Mesenchymal stem cell (in vitro differentiated cells and primary cell): Measurements from ENCODE around the gene SLC6A18.
"Not testable (repeated sequence)": the region's sequence is repeated elsewhere in the genome, so short reads cannot be mapped to it uniquely, and the experiment has no call there.

Experiments used
- DNase-seq: peaks from one replicate; pipeline ENCODE4 v3.0.0-alpha.2; 2013
- H2AFZ ChIP-seq: one replicate; pipeline ENCODE4 v1.6.1; 2013; ENCODE audit warnings: low read depth, mild to moderate bottlenecking, control low read depth, inconsistent platforms, low read length, moderate library complexity
- H2AK5ac ChIP-seq: 2 replicates; pipeline ENCODE4 v1.6.1; 2013; ENCODE audit warnings: low read length, moderate library complexity, mild to moderate bottlenecking, inconsistent platforms; ENCODE audit not compliant: severe bottlenecking
- H2BK120ac ChIP-seq: one replicate; pipeline ENCODE4 v1.6.1; 2013; ENCODE audit warnings: low read depth, mild to moderate bottlenecking, inconsistent platforms, low read length, moderate library complexity
- H2BK12ac ChIP-seq, 2 experiments: one replicate each; pipeline ENCODE4 v1.6.1; 2013; ENCODE audit warnings: inconsistent platforms in 2 of 2, low read length in 2 of 2, mild to moderate bottlenecking in 2 of 2, moderate library complexity in 2 of 2, control low read depth in 1 of 2
- H2BK15ac ChIP-seq: one replicate; pipeline ENCODE4 v1.6.1; 2013; ENCODE audit warnings: mild to moderate bottlenecking, low read depth, inconsistent platforms; ENCODE audit not compliant: poor library complexity, severe bottlenecking
- H2BK5ac ChIP-seq: 2 replicates; pipeline ENCODE4 v1.6.1; 2013; ENCODE audit warnings: low read depth, mild to moderate bottlenecking, low read length, control low read depth, inconsistent platforms; ENCODE audit not compliant: poor library complexity, severe bottlenecking
- H3K14ac ChIP-seq, 2 experiments: one replicate each; pipeline ENCODE4 v1.6.1; 2013; ENCODE audit warnings: inconsistent platforms in 2 of 2, low read length in 2 of 2, control low read depth in 1 of 2, mild to moderate bottlenecking in 1 of 2, moderate library complexity in 1 of 2
- H3K18ac ChIP-seq, 2 experiments: one replicate each; pipeline ENCODE4 v1.6.1; 2013; ENCODE audit warnings: inconsistent platforms in 2 of 2, low read length in 2 of 2, control low read depth in 1 of 2, low read depth in 1 of 2, mild to moderate bottlenecking in 1 of 2
- H3K23ac ChIP-seq, 2 experiments: one replicate each; pipeline ENCODE4 v1.6.1; 2013; ENCODE audit warnings: inconsistent platforms in 2 of 2, low read length in 2 of 2, mild to moderate bottlenecking in 2 of 2, moderate library complexity in 2 of 2, control low read depth in 1 of 2
- H3K27ac ChIP-seq: 2 replicates; pipeline ENCODE4 v1.5.1; 2013; ENCODE audit warnings: mild to moderate bottlenecking, moderate library complexity, low read length, control low read depth, inconsistent platforms; ENCODE audit not compliant: poor library complexity, severe bottlenecking
- H3K27me3 ChIP-seq, 2 experiments: 2 replicates each; pipeline versions ENCODE4 v1.6.1 to v1.7.0; 2013; ENCODE audit warnings: low read length in 2 of 2, mild to moderate bottlenecking in 2 of 2, moderate library complexity in 2 of 2, control low read depth in 1 of 2, inconsistent platforms in 1 of 2; ENCODE audit not compliant: control insufficient read depth in 1 of 2, insufficient read depth in 1 of 2
- H3K36me3 ChIP-seq, 2 experiments: 2 replicates each; pipeline versions ENCODE4 v1.6.1 to v1.7.0; 2013; ENCODE audit warnings: low read length in 2 of 2, control low read depth in 1 of 2, inconsistent platforms in 1 of 2, low read depth in 1 of 2, mild to moderate bottlenecking in 1 of 2; ENCODE audit not compliant: insufficient read depth in 2 of 2, control insufficient read depth in 1 of 2
- H3K4ac ChIP-seq, 2 experiments: one replicate each; pipeline ENCODE4 v1.6.1; 2013; ENCODE audit warnings: inconsistent platforms in 2 of 2, low read length in 2 of 2, mild to moderate bottlenecking in 2 of 2, moderate library complexity in 2 of 2, control low read depth in 1 of 2, low read depth in 1 of 2
- H3K4me1 ChIP-seq: 2 replicates; pipeline ENCODE4 v1.6.1; 2013; ENCODE audit warnings: low read depth, low read length, control low read depth; ENCODE audit not compliant: control insufficient read depth, insufficient read depth
- H3K4me2 ChIP-seq: 2 replicates; pipeline ENCODE4 v1.6.1; 2013; ENCODE audit warnings: low read length, mild to moderate bottlenecking, inconsistent platforms; ENCODE audit not compliant: poor library complexity, severe bottlenecking
- H3K4me3 ChIP-seq, 2 experiments: 2 replicates each; pipeline versions ENCODE4 v1.5.1 to v1.7.0; 2013; ENCODE audit warnings: low read length in 2 of 2, mild to moderate bottlenecking in 2 of 2, control low read depth in 1 of 2, low read depth in 1 of 2; ENCODE audit not compliant: insufficient read depth in 1 of 2
- H3K79me1 ChIP-seq: replicated peaks from 2 replicates; pipeline ENCODE4 v1.6.1; 2013; ENCODE audit warnings: mild to moderate bottlenecking, control low read depth, low read length, inconsistent platforms; ENCODE audit not compliant: poor library complexity, severe bottlenecking
- H3K9ac ChIP-seq: 2 replicates; pipeline ENCODE4 v1.7.0; 2013; ENCODE audit warnings: mild to moderate bottlenecking, low read length, moderate library complexity
- H3K9me3 ChIP-seq: 2 replicates; pipeline ENCODE4 v1.7.0; 2013; ENCODE audit warnings: mild to moderate bottlenecking, low read length; ENCODE audit not compliant: control insufficient read depth
- H4K8ac ChIP-seq: one replicate; pipeline ENCODE4 v1.6.1; 2013; ENCODE audit warnings: inconsistent platforms, mild to moderate bottlenecking, low read length, moderate library complexity
- H4K91ac ChIP-seq: one replicate; pipeline ENCODE4 v1.6.1; 2013; ENCODE audit warnings: mild to moderate bottlenecking, low read length, inconsistent platforms
- WGBS: methylation state at CpG from one replicate; pipeline ENCODE4 v1.1.7; 2013; ENCODE audit warnings: mixed read lengths; 5-methylcytosine and 5-hydroxymethylcytosine counted together

The SLC6A18 gene

GRCh38 chr5:1284336-1284970 is 59.3 kb downstream of the SLC6A18 start:
- not testable (repeated sequence) for H3K4me3 ChIP-seq, DNase-seq, H3K18ac ChIP-seq, H2BK12ac ChIP-seq, H3K36me3 ChIP-seq, H4K8ac ChIP-seq, H2AFZ ChIP-seq, H3K27ac ChIP-seq, H3K4ac ChIP-seq, H3K4me2 ChIP-seq, H3K9ac ChIP-seq, H4K91ac ChIP-seq, H2AK5ac ChIP-seq, H3K79me1 ChIP-seq, H3K14ac ChIP-seq, H3K27me3 ChIP-seq, H2BK120ac ChIP-seq, H2BK15ac ChIP-seq, H3K9me3 ChIP-seq, H3K4me1 ChIP-seq, H3K23ac ChIP-seq, H2BK5ac ChIP-seq
- WGBS: 81% methylated on average over 24 of the region's 27 CpGs

- Histone ChIP-seq H3K4ac (no peak overlapping the region), H2BK120ac (no peak overlapping the region)
These were observed 60.0 kb downstream of the SLC6A18 start for GRCh38 chr5:1285141-1285540.

GRCh38 chr5:1285883-1286291 is 60.7 kb downstream of the SLC6A18 start:
- no peak overlapping the region for H2AFZ ChIP-seq
- no peak overlapping the region for H2BK5ac ChIP-seq
- H4K91ac ChIP-seq: no peak overlapping the region
- H3K18ac ChIP-seq: no peak overlapping the region
- no peak overlapping the region for H3K4me3 ChIP-seq
- H4K8ac ChIP-seq: no peak overlapping the region
- no peaks in the 10 kb centered on the region for H3K36me3 ChIP-seq
- no peak overlapping the region for H2BK12ac ChIP-seq
- no peak overlapping the region for H2BK15ac ChIP-seq
- H3K23ac ChIP-seq: no peak overlapping the region
- H3K9ac ChIP-seq: no peak overlapping the region
- no peak for DNase-seq
- H3K27ac ChIP-seq: no peak overlapping the region
- no peak overlapping the region for H2BK120ac ChIP-seq
- H2AK5ac ChIP-seq: no peak overlapping the region
- peaks cover 8% of the 10 kb centered on the region for H3K9me3 ChIP-seq
- no peaks in the 10 kb centered on the region for H3K79me1 ChIP-seq
- 92% methylated on average over 25 of the region's 25 CpGs for WGBS
- no peak overlapping the region for H3K14ac ChIP-seq
- H3K4ac ChIP-seq: no peak overlapping the region
- H3K27me3 ChIP-seq: no peaks in the 10 kb centered on the region
- no peak overlapping the region for H3K4me2 ChIP-seq
- H3K4me1 ChIP-seq: no peaks in the 10 kb centered on the region

More at GRCh38 chr5:1285141-1285540, 60.0 kb downstream of the SLC6A18 start:
- Histone ChIP-seq H3K27ac (no peak overlapping the region), H2AK5ac (no peak overlapping the region), H3K4me2 (no peak overlapping the region), H3K9me3 (peaks cover 8% of the 10 kb centered on the region), H2BK15ac (no peak overlapping the region), H3K36me3 (no peaks in the 10 kb centered on the region), H3K4me3 (no peak overlapping the region), H4K91ac (no peak overlapping the region), H3K23ac (no peak overlapping the region), H2BK12ac (no peak overlapping the region), H2AFZ (no peak overlapping the region), H4K8ac (no peak overlapping the region), H3K9ac (no peak overlapping the region), H3K18ac (no peak overlapping the region), H2BK5ac (no peak overlapping the region), H3K4me1 (no peaks in the 10 kb centered on the region), H3K14ac (no peak overlapping the region), H3K27me3 (no peaks in the 10 kb centered on the region), H3K79me1 (no peaks in the 10 kb centered on the region)
- WGBS: 91% methylated on average over 10 of the region's 12 CpGs
- no peak for DNase-seq

GRCh38 chr5:1288439-1289335 is 63.5 kb downstream of the SLC6A18 start:
- no peak overlapping the region for H3K4me2 ChIP-seq
- no peak overlapping the region for H2BK15ac ChIP-seq
- H3K9ac ChIP-seq: no peak overlapping the region
- H3K9me3 ChIP-seq: peaks cover 8% of the 10 kb centered on the region
- no peak overlapping the region for H3K27ac ChIP-seq
- no peaks in the 10 kb centered on the region for H3K36me3 ChIP-seq
- no peak overlapping the region for H3K23ac ChIP-seq
- peaks cover 6 to 13% of the 10 kb centered on the region in 2 experiments for H3K27me3 ChIP-seq
- H3K4ac ChIP-seq: no peak overlapping the region
- H2BK12ac ChIP-seq: no peak overlapping the region
- H3K18ac ChIP-seq: no peak overlapping the region
- H3K14ac ChIP-seq: no peak overlapping the region
- H4K91ac ChIP-seq: no peak overlapping the region
- H3K4me3 ChIP-seq: no peak overlapping the region
- no peaks in the 10 kb centered on the region for H3K4me1 ChIP-seq
- no peak overlapping the region for H2AFZ ChIP-seq
- no peak overlapping the region for H2BK5ac ChIP-seq
- H4K8ac ChIP-seq: no peak overlapping the region
- H3K79me1 ChIP-seq: no peaks in the 10 kb centered on the region
- DNase-seq: no peak
- WGBS: 87% methylated on average over 33 of the region's 37 CpGs
- H2AK5ac ChIP-seq: no peak overlapping the region
- H2BK120ac ChIP-seq: no peak overlapping the region
